IMR-90 (cell line): ENCODE data around the gene NF1.

Source experiments
- MXI1 ChIP-seq: IDR thresholded peaks from 2 replicates; pipeline ENCODE4 v1.6.1; 2012; ENCODE audit warnings: low read depth, mild to moderate bottlenecking, low read length, moderate library complexity, borderline replicate concordance
- NFE2L2 ChIP-seq: fragments of 150-350 bp; IDR thresholded peaks from 2 replicates; pipeline ENCODE4 v1.6.1; 2016; ENCODE audit warnings: low read depth, mild to moderate bottlenecking, low read length
- POLR2A ChIP-seq: IDR thresholded peaks from 2 replicates; pipeline ENCODE4 v1.6.1; 2012; ENCODE audit warnings: mild to moderate bottlenecking, low read depth, low read length
- TF ChIP-seq, protein P1 (sequence below): conservative IDR thresholded peaks from 2 replicates; pipeline ENCODE4 v1.5.1; 2012; ENCODE audit warnings: mild to moderate bottlenecking, low read depth, low read length, improper control_type of control experiment
- TF ChIP-seq, protein P2 (sequence below): fragments of 150-350 bp; IDR thresholded peaks from 2 replicates; pipeline ENCODE4 v1.6.1; 2017; ENCODE audit warnings: mild to moderate bottlenecking, antibody characterized with exemption, low read length, low read depth

- no peak for TF ChIP-seq NFE2L2
- TF ChIP-seq, protein P1, sequence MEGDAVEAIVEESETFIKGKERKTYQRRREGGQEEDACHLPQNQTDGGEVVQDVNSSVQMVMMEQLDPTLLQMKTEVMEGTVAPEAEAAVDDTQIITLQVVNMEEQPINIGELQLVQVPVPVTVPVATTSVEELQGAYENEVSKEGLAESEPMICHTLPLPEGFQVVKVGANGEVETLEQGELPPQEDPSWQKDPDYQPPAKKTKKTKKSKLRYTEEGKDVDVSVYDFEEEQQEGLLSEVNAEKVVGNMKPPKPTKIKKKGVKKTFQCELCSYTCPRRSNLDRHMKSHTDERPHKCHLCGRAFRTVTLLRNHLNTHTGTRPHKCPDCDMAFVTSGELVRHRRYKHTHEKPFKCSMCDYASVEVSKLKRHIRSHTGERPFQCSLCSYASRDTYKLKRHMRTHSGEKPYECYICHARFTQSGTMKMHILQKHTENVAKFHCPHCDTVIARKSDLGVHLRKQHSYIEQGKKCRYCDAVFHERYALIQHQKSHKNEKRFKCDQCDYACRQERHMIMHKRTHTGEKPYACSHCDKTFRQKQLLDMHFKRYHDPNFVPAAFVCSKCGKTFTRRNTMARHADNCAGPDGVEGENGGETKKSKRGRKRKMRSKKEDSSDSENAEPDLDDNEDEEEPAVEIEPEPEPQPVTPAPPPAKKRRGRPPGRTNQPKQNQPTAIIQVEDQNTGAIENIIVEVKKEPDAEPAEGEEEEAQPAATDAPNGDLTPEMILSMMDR = no peak
- no peak for TF ChIP-seq POLR2A
- TF ChIP-seq MXI1 = no peak
- TF ChIP-seq, protein P2, sequence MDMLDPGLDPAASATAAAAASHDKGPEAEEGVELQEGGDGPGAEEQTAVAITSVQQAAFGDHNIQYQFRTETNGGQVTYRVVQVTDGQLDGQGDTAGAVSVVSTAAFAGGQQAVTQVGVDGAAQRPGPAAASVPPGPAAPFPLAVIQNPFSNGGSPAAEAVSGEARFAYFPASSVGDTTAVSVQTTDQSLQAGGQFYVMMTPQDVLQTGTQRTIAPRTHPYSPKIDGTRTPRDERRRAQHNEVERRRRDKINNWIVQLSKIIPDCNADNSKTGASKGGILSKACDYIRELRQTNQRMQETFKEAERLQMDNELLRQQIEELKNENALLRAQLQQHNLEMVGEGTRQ = no peak
Observed at GRCh38 chr17:31398381-31399311, 303.9 kb downstream of the NF1 start.
